ENCODE measurements around the gene GCLM. TPM values are rescaled to one million over a fixed set of nuclear protein-coding genes. Genes with fewer than 3 reads are reported as not detected.
"Not testable (repeated sequence)": the region's sequence is repeated elsewhere in the genome, so short reads cannot be mapped to it uniquely, and the experiment has no call there.

The GCLM gene
- total and polyA plus RNA-seq, 8 donors, result 3.8 to 20.9 (median 9.0) TPM

DNA sequence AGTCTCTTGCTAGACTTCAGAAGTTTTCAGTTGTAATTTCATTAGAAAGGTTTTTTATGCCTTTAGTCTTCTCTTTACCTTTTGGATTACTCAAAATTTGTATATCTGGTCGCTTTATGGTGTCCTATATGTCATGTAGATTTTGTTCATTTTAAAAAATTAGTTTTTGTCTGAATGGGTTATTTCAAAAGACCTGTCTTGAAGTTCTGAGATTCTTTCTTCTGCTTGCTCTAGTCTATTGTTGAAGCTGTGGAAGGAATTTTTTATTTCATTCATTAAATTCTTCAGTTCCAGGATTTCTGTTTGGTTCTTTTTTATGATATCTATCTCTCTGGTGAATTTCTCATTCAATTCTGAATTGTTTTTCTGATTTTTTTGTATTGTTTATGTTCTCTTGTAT is 46.5 kb upstream of the GCLM start:
- 45 to 71% (median 59%) methylated on average over 1 of the region's 1 CpG for WGBS, 5 donors
- intact Hi-C loops (cut with DNase I; ENCODE audit: low total_unique reads), result no loop called here
- no peaks in the 10 kb centered on the region for H3K27me3 ChIP-seq

DNA sequence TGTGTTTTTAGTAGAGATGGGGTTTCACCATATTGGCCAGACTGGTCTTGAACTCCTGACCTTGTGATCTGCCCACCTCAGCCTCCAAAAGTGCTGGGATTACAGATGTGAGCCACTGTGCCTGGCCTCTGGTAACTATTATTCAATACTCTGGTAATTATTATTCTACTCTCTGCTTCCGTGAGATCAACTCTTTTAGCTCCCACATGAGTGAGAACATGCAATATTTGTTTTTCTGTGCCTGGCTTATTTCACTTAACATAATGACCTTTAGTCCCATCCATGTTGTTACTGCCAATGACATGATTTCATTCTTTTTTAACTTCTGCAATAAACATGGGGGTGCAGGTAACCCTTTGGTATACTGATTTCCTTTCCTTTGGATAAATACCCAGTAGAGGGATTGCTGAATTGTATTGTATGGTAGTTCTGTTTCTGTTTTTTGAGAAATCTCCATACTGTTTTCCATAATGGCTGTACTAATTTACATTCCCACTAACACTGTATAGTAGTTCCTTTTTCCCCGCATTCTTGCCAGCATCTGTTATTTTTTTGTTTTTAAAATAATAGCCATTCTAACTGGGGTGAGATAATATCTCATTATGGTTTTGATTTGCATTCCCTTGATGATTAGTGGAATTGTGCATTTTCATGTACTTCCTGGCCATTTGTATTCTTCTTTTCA is 37.9 kb upstream of the GCLM start:
- intact Hi-C loops (cut with DNase I; ENCODE audit: low total_unique reads); H3K4me1 ChIP-seq; H3K27ac ChIP-seq; H3K4me3 ChIP-seq; DNase-seq; H3K36me3 ChIP-seq; H3K27me3 ChIP-seq: not testable (repeated sequence)
- WGBS, 5 donors, result 65 to 81% (median 77%) methylated on average over 2 of the region's 2 CpGs
- H3K9me3 ChIP-seq, result peaks cover 0 to 10% (median 0%) of the 10 kb centered on the region in 4 donors

More for the DNA sequence above, 46.5 kb upstream of the GCLM start:
- Histone ChIP-seq H3K27ac (no peak overlapping the region), H3K4me3 (no peak overlapping the region), H3K9me3 (peaks cover 0 to 32% (median 17%) of the 10 kb centered on the region in 4 donors), H3K4me1 (no peaks in the 10 kb centered on the region), H3K36me3 (no peaks in the 10 kb centered on the region)
- TF ChIP-seq EP300 (IDR thresholded peaks at IDR 0.05), result no peak
- no peak for TF ChIP-seq POLR2A (IDR thresholded peaks at IDR 0.05)
- TF ChIP-seq POLR2AphosphoS5 (IDR thresholded peaks at IDR 0.05), result no peak
- no peak for TF ChIP-seq CTCF (IDR thresholded peaks at IDR 0.05)
- no peak for DNase-seq

DNA sequence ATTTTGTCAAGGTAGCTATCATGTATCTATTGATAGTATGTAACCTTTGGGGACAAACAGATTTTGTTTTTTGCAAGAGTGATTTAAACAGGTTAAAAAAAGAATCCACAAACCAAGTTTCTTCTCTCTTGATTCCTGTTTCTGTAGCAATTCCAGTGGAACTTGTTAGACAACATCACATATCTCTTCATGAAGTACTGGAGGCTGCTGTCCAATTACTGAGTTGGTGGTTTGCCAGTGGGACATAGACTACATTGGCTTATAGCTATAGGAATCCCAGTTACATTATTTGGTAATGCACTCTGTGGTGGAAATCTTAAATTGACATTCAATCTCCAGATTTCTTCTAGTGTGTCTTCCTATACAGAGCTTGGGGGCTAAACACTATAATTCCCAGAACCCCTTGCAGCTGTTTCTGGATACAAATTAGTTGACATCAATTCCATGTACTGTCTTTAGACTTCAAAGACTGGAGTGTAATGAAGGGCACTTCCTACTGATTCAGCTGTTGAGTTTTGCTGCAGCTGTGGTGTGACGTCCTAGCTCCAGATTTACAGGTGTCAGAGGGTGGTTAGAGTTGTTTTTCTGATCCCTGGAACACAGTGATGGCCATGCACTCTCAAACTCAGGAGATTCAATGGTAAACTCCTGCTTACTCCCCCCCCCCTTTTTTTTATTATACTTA is 29.4 kb upstream of the GCLM start:
- Histone ChIP-seq H3K27me3 (no peaks in the 10 kb centered on the region), H3K27ac (no peak overlapping the region), H3K4me1 (no peaks in the 10 kb centered on the region), H3K9me3 (peaks cover 0 to 18% (median 3%) of the 10 kb centered on the region in 4 donors), H3K4me3 (no peak overlapping the region), H3K36me3 (no peaks in the 10 kb centered on the region)
- TF ChIP-seq CTCF (IDR thresholded peaks at IDR 0.05) (no peak), POLR2A (IDR thresholded peaks at IDR 0.05) (no peak), EP300 (IDR thresholded peaks at IDR 0.05) (no peak), POLR2AphosphoS5 (IDR thresholded peaks at IDR 0.05) (no peak)
- DNase-seq, result peak in 1 of 2 donors; percentile 14
- 47 to 73% (median 65%) methylated on average over 1 of the region's 1 CpG for WGBS, 5 donors
- intact Hi-C loops (cut with DNase I; ENCODE audit: low total_unique reads), result no loop called here

GRCh38 chr1:93937997-93938396 is 28.8 kb upstream of the GCLM start:
- H3K4me1 ChIP-seq, result no peaks in the 10 kb centered on the region
- intact Hi-C loops (cut with DNase I; ENCODE audit: low total_unique reads), result no loop called here
- no peak for DNase-seq
- H3K4me3 ChIP-seq, result no peak overlapping the region
- 76 to 95% (median 86%) methylated on average over 1 of the region's 1 CpG for WGBS, 5 donors
- H3K36me3 ChIP-seq, result no peaks in the 10 kb centered on the region
- TF ChIP-seq POLR2AphosphoS5 (IDR thresholded peaks at IDR 0.05) (no peak), POLR2A (IDR thresholded peaks at IDR 0.05) (no peak), CTCF (IDR thresholded peaks at IDR 0.05) (no peak), EP300 (IDR thresholded peaks at IDR 0.05) (no peak)
- H3K9me3 ChIP-seq, result peaks cover 0 to 18% (median 3%) of the 10 kb centered on the region in 4 donors
- H3K27me3 ChIP-seq, result no peaks in the 10 kb centered on the region
- no peak overlapping the region for H3K27ac ChIP-seq

- DNase-seq, result no peak
- Histone ChIP-seq H3K4me1 (no peaks in the 10 kb centered on the region), H3K27ac (no peak overlapping the region), H3K27me3 (no peaks in the 10 kb centered on the region), H3K4me3 (no peak overlapping the region), H3K9me3 (peaks cover 0 to 5% (median 0%) of the 10 kb centered on the region in 4 donors), H3K36me3 (no peaks in the 10 kb centered on the region)
- 76 to 86% (median 83%) methylated on average over 3 of the region's 3 CpGs for WGBS, 5 donors
- intact Hi-C loops (cut with DNase I; ENCODE audit: low total_unique reads), result no loop called here
- TF ChIP-seq CTCF (IDR thresholded peaks at IDR 0.05) (no peak), POLR2AphosphoS5 (IDR thresholded peaks at IDR 0.05) (no peak), EP300 (IDR thresholded peaks at IDR 0.05) (no peak), POLR2A (IDR thresholded peaks at IDR 0.05) (no peak)
These were observed 16.0 kb upstream of the GCLM start for GRCh38 chr1:93925206-93925605.

Measured in stomach (tissue), 9 donors.